Suprapubic skin (tissue), 3 donors: Measurements from ENCODE around the gene ANKUB1.
A peak's percentile ranks its signal among the peaks of the same experiment; 100 is the strongest.

Source experiments
- CTCF ChIP-seq, 2 donors: fragments of 200-600 bp in 1 of 2; fragments of 450-650 bp in 1 of 2; sonication (generic) in 1 of 2; IDR thresholded peaks; one replicate each; pipeline ENCODE4 v1.5.1; 2016 to 2019; ENCODE audit warnings: antibody characterized with exemption in 2 of 2, mild to moderate bottlenecking in 1 of 2, moderate library complexity in 1 of 2
- EP300 ChIP-seq: sonication (generic); formaldehyde crosslinking; IDR thresholded peaks from one replicate; pipeline ENCODE4 v1.6.1; 2017; ENCODE audit warnings: antibody characterized with exemption
- POLR2A ChIP-seq, 2 donors: fragments of 450-650 bp; IDR thresholded peaks; one replicate each; pipeline ENCODE4 v1.6.1; 2017; ENCODE audit warnings: antibody characterized with exemption in 2 of 2, mild to moderate bottlenecking in 2 of 2, moderate library complexity in 2 of 2

GRCh38 chr3:149812606-149813366 lies 20.4 kb upstream of the ANKUB1 start, which contains the start of gene RNF13:
- TF ChIP-seq EP300 = no peak
- TF ChIP-seq POLR2A (IDR thresholded peaks at IDR 0.05) = peak; percentile 63 to 81
- no peak for TF ChIP-seq CTCF (IDR thresholded peaks at IDR 0.05)
